Measurements from ENCODE around the gene ADIG. TPM values are rescaled to one million over a fixed set of nuclear protein-coding genes. Genes with fewer than 3 reads are reported as not detected.

The ADIG gene
- total RNA-seq, 1 donor from 2014 or later: not detected

DNA sequence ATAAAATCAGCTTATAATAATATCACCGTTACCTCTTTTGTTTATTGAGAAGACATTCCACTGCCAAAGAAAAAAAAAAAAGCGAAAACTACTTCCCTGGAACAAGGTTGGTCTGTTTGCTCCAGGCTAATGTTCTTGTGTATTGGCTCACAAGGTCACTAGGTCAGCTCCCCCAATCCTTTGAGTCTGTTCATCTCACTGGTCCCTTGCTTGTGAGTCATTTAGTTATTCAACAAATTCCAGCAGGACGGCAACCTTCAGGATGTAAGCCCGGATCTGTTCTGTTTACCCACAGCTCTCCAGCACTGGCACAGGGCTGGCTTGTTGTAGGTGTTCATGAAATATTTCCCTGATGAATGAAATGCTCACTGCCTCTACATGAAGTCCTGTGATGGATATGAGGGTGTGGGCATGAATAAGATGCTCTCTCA, 23.9 kb downstream of the ADIG start:
- no peaks in the 10 kb centered on the region for H3K36me3 ChIP-seq
- no peaks in the 10 kb centered on the region for H3K9me3 ChIP-seq (replicated peaks)
- intact Hi-C loops (cut with micrococcal nuclease): no loop called here
- DNase-seq: no peak
- no peak for TF ChIP-seq CTCF (IDR thresholded peaks at IDR 0.05; ENCODE audit: borderline replicate concordance)
- H3K27me3 ChIP-seq (ENCODE audit: low read depth): peaks cover 74% of the 10 kb centered on the region
- H3K27ac ChIP-seq (replicated peaks): no peak overlapping the region
- peaks cover 9% of the 10 kb centered on the region for H3K4me1 ChIP-seq
- H3K4me3 ChIP-seq: no peak overlapping the region

DNA sequence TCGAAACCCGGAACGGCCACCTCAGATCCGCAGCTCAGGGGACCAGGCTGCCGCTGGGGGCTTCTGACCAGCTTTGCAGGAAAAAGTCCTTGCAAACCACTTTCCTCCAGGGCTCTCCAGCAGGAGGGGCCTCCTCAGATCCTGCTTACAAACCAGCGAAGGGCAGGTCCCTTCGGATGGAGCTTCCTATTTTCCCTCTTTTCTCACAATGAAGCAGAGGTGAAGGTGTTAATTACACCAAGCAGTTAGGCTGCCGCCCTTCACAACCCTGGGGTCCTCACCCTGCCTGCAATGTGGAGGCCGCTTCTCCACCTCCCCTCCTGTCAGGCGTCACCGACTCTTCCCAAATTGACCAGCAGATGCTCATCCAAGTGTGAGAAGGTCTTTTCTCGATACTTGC, 26.4 kb downstream of the ADIG start:
- no peak overlapping the region for H3K27ac ChIP-seq (replicated peaks)
- no peak for TF ChIP-seq CTCF (IDR thresholded peaks at IDR 0.05; ENCODE audit: borderline replicate concordance)
- no peaks in the 10 kb centered on the region for H3K9me3 ChIP-seq (replicated peaks)
- intact Hi-C loops (cut with micrococcal nuclease): no loop called here
- peaks cover 69% of the 10 kb centered on the region for H3K27me3 ChIP-seq (ENCODE audit: low read depth)
- no peaks in the 10 kb centered on the region for H3K36me3 ChIP-seq
- no peak overlapping the region for H3K4me3 ChIP-seq
- DNase-seq: no peak
- H3K4me1 ChIP-seq: no peaks in the 10 kb centered on the region

- H3K27me3 ChIP-seq (ENCODE audit: low read depth): peaks cover 68% of the 10 kb centered on the region
Observed at GRCh38 chr20:38608188-38608587, 27.2 kb downstream of the ADIG start.

DNA sequence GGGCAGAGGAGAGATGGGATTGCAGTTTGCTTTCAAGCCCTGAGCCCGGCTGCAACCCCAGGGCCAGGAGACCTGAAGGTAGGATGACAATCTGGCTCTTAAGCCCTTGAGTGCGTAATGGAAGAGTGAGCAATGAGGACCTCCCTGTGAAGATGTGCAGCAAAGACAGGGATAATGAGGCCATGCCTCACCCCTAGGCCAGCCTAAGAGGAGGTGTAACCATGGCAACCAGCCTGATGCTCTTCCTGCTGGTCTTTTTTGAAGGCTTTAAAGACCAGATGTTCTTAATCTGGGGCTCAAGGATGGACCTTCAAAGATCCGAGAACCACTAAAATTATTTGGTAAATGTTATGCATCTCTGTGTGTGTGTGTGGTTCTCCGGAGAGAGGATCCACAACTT, 28.8 kb downstream of the ADIG start:
- H3K4me1 ChIP-seq: no peaks in the 10 kb centered on the region
- no peak overlapping the region for H3K4me3 ChIP-seq
- no peaks in the 10 kb centered on the region for H3K36me3 ChIP-seq
- peaks cover 68% of the 10 kb centered on the region for H3K27me3 ChIP-seq (ENCODE audit: low read depth)
- intact Hi-C loops (cut with micrococcal nuclease): no loop called here
- DNase-seq: no peak
- TF ChIP-seq CTCF (IDR thresholded peaks at IDR 0.05; ENCODE audit: borderline replicate concordance): no peak
- no peaks in the 10 kb centered on the region for H3K9me3 ChIP-seq (replicated peaks)
- no peak overlapping the region for H3K27ac ChIP-seq (replicated peaks)

More at GRCh38 chr20:38608188-38608587, 27.2 kb downstream of the ADIG start:
- H3K9me3 ChIP-seq (replicated peaks): no peaks in the 10 kb centered on the region
- TF ChIP-seq CTCF (IDR thresholded peaks at IDR 0.05; ENCODE audit: borderline replicate concordance): no peak
- intact Hi-C loops (cut with micrococcal nuclease): no loop called here
- H3K4me1 ChIP-seq: no peaks in the 10 kb centered on the region
- no peak overlapping the region for H3K27ac ChIP-seq (replicated peaks)
- no peak for DNase-seq
- H3K36me3 ChIP-seq: no peaks in the 10 kb centered on the region
- H3K4me3 ChIP-seq: no peak overlapping the region

DNA sequence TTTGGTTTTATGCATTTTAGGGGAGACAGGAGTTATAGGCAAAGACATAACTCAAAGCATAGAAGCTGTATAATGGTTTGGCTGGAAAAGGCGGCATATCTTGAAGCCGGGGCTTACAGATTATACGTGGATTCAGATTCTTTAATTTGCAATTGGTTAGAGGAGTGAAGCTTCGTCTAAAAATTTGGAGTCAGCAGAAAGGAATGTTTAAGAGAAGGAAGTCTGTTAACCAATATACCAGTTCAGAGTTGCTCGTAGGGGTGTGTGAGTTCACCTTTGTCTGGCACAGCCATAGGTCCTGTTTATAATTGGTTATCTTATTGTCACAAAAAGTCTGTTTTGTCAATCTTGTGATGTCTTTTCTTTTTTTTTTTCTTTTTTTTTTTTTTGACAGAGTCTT, 29.5 kb downstream of the ADIG start:
- TF ChIP-seq CTCF (IDR thresholded peaks at IDR 0.05; ENCODE audit: borderline replicate concordance): no peak
- no peak overlapping the region for H3K27ac ChIP-seq (replicated peaks)
- intact Hi-C loops (cut with micrococcal nuclease): no loop called here
- no peaks in the 10 kb centered on the region for H3K4me1 ChIP-seq
- H3K9me3 ChIP-seq (replicated peaks): no peaks in the 10 kb centered on the region
- no peak for DNase-seq
- H3K4me3 ChIP-seq: no peak overlapping the region
- H3K27me3 ChIP-seq (ENCODE audit: low read depth): peaks cover 68% of the 10 kb centered on the region
- H3K36me3 ChIP-seq: no peaks in the 10 kb centered on the region

Measured in left ventricle myocardium inferior (tissue), 1 donor.